Measurements from ENCODE around the gene VSNL1. TPM values are rescaled to one million over a fixed set of nuclear protein-coding genes. Genes with fewer than 3 reads are reported as not detected.
"Not testable (repeated sequence)": the region's sequence is repeated elsewhere in the genome, so short reads cannot be mapped to it uniquely, and the experiment has no call there.

VSNL1 gene
- total RNA-seq, 1 donor from 2014 or later = 19.6 TPM

DNA sequence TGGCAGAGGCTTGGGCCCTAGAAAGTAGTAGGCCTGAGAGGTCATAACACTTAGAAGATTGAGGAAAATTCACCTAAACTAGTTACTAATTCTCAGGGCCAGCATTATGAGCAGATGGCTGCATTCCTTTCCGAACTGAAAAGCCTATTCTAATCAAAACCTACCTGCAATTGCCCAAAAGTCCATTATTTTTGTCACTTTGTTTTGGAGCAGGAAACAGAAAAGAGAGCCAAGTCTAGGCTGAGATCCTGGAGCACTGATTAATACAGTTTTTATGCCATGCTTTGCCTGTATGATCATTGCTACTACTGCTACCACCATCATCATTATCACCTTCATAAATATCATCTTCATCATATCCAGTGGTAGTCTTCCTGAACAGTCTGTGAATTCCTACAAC, 14.7 kb downstream of the VSNL1 start:
- H3K27me3 Mint-ChIP-seq (ENCODE audit: unreplicated experiment) = no peaks in the 10 kb centered on the region
- no peak for DNase-seq (ENCODE audit: low spot score)
- no peaks in the 10 kb centered on the region for H3K36me3 Mint-ChIP-seq (ENCODE audit: low read depth, unreplicated experiment)
- H3K4me1 Mint-ChIP-seq (ENCODE audit: unreplicated experiment) = peaks cover 13% of the 10 kb centered on the region
- TF ChIP-seq, protein P1, sequence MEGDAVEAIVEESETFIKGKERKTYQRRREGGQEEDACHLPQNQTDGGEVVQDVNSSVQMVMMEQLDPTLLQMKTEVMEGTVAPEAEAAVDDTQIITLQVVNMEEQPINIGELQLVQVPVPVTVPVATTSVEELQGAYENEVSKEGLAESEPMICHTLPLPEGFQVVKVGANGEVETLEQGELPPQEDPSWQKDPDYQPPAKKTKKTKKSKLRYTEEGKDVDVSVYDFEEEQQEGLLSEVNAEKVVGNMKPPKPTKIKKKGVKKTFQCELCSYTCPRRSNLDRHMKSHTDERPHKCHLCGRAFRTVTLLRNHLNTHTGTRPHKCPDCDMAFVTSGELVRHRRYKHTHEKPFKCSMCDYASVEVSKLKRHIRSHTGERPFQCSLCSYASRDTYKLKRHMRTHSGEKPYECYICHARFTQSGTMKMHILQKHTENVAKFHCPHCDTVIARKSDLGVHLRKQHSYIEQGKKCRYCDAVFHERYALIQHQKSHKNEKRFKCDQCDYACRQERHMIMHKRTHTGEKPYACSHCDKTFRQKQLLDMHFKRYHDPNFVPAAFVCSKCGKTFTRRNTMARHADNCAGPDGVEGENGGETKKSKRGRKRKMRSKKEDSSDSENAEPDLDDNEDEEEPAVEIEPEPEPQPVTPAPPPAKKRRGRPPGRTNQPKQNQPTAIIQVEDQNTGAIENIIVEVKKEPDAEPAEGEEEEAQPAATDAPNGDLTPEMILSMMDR (IDR thresholded peaks at IDR 0.05; ENCODE audit: unreplicated experiment) = no peak
- H3K9me3 Mint-ChIP-seq (ENCODE audit: unreplicated experiment) = no peaks in the 10 kb centered on the region
- no peak overlapping the region for H3K4me3 Mint-ChIP-seq (ENCODE audit: unreplicated experiment)
- no peak overlapping the region for H3K27ac Mint-ChIP-seq (ENCODE audit: unreplicated experiment)

DNA sequence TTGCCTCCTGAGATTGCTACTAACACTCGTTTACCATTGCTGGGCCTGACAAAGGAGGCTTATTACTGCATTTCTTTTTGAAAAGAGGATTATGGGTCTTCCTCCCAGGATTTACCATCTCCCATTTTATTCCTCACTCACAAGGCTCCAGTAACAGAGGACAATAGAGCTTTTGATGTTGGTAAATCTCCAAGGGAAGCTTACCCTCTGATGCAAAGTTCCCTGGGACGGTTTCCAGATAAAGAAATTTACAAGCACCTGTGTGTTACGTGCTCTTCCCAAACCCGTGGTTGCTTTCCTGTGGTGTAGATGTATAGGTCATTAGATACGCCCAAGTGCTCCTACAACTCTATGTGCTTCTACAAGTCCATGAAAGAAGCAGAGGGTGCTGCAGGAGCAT, 17.1 kb downstream of the VSNL1 start:
- no peaks in the 10 kb centered on the region for H3K27me3 Mint-ChIP-seq (ENCODE audit: unreplicated experiment)
- H3K27ac Mint-ChIP-seq (ENCODE audit: unreplicated experiment) = no peak overlapping the region
- no peaks in the 10 kb centered on the region for H3K36me3 Mint-ChIP-seq (ENCODE audit: low read depth, unreplicated experiment)
- DNase-seq (ENCODE audit: low spot score) = no peak
- peaks cover 10% of the 10 kb centered on the region for H3K4me1 Mint-ChIP-seq (ENCODE audit: unreplicated experiment)
- H3K4me3 Mint-ChIP-seq (ENCODE audit: unreplicated experiment) = no peak overlapping the region
- no peaks in the 10 kb centered on the region for H3K9me3 Mint-ChIP-seq (ENCODE audit: unreplicated experiment)
- TF ChIP-seq, protein P1 (IDR thresholded peaks at IDR 0.05; ENCODE audit: unreplicated experiment) = no peak

DNA sequence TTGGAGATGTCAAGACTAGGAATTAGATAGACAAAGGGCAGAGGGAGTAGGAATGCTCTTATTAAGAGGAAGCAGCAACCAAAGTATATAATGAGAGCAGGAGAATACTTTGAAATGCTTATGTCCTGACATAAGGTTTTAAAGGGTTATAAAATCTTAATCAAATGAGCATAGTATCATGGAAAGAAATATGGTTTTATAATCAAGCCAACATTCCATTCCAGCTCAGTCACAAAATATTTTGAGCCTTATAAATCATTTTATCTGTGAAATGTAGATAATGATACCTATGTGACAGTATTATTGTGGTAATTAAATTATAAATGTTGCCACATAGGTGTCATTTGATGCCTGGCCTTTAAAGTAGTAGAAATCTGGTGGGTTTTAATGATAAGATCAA, 17.6 kb downstream of the VSNL1 start:
- no peak overlapping the region for H3K4me3 Mint-ChIP-seq (ENCODE audit: unreplicated experiment)
- H3K4me1 Mint-ChIP-seq (ENCODE audit: unreplicated experiment) = peaks cover 10% of the 10 kb centered on the region
- no peaks in the 10 kb centered on the region for H3K27me3 Mint-ChIP-seq (ENCODE audit: unreplicated experiment)
- no peaks in the 10 kb centered on the region for H3K36me3 Mint-ChIP-seq (ENCODE audit: low read depth, unreplicated experiment)
- no peak for DNase-seq (ENCODE audit: low spot score)
- TF ChIP-seq, protein P1 (IDR thresholded peaks at IDR 0.05; ENCODE audit: unreplicated experiment) = no peak
- H3K9me3 Mint-ChIP-seq (ENCODE audit: unreplicated experiment) = no peaks in the 10 kb centered on the region
- H3K27ac Mint-ChIP-seq (ENCODE audit: unreplicated experiment) = no peak overlapping the region

DNA sequence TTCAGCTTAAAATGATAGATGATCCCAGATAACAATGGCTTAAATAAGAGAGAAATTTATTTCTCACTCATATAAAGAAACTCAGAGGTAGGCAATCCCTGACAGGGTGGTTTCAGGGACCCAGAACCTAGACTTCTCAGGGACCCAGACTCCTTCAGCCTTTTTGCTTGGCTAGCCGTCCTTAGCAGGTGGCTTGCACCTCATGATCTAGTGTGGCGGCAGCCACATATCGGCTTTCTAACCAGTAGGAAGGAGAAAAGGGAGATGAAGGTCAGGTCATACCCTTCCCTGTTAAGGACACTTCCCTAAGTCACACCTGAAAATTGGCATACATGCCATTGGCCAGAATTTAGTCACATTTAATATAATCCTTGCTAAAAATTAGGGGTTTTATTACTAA, 18.4 kb downstream of the VSNL1 start:
- H3K27me3 Mint-ChIP-seq (ENCODE audit: unreplicated experiment) = no peaks in the 10 kb centered on the region
- no peak for DNase-seq (ENCODE audit: low spot score)
- peaks cover 10% of the 10 kb centered on the region for H3K4me1 Mint-ChIP-seq (ENCODE audit: unreplicated experiment)
- no peaks in the 10 kb centered on the region for H3K9me3 Mint-ChIP-seq (ENCODE audit: unreplicated experiment)
- no peak overlapping the region for H3K4me3 Mint-ChIP-seq (ENCODE audit: unreplicated experiment)
- H3K36me3 Mint-ChIP-seq (ENCODE audit: low read depth, unreplicated experiment) = no peaks in the 10 kb centered on the region
- no peak overlapping the region for H3K27ac Mint-ChIP-seq (ENCODE audit: unreplicated experiment)
- TF ChIP-seq, protein P1 (IDR thresholded peaks at IDR 0.05; ENCODE audit: unreplicated experiment) = no peak

DNA sequence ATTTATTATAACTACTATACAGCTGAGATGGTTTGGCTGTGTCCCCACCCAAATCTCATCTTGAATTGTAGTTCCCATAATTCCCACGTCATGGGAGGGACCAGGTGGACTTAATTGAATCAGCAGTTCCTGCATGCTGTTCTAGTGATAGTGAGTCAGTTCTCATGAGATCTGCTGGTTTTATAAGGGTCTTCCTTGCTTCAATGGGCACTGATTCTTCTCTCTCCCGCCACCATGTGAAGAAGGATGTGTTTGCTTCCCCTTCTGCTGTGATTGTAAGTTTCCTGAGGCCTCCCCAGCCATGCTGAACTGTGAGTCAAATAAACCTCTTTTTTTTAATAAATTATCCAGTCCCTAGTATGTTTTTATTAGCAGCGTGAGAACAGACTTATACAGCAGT, 25.2 kb downstream of the VSNL1 start:
- H3K36me3 Mint-ChIP-seq (ENCODE audit: low read depth, unreplicated experiment); H3K4me3 Mint-ChIP-seq (ENCODE audit: unreplicated experiment); DNase-seq (ENCODE audit: low spot score); H3K9me3 Mint-ChIP-seq (ENCODE audit: unreplicated experiment); H3K4me1 Mint-ChIP-seq (ENCODE audit: unreplicated experiment); H3K27me3 Mint-ChIP-seq (ENCODE audit: unreplicated experiment); H3K27ac Mint-ChIP-seq (ENCODE audit: unreplicated experiment): not testable (repeated sequence)

DNA sequence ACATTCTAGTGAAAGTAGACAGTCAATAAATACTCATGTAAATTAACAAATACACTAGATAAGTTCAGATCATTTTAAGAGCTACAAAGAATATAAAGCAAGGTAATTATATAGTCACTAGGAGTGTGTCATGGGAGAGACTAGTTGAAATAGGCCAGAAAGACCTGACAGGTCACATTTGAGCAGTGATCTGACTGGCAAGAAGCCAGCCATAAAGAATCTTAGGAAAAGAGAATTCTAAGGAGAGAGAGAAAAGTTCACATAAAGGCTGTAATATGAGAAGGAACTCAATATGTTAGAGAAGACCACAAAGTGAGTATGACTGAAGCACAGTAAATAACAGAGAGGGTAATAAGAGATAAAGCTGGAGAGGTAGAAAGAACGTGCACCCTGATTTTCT, 31.2 kb downstream of the VSNL1 start:
- TF ChIP-seq, protein P1 (IDR thresholded peaks at IDR 0.05; ENCODE audit: unreplicated experiment) = no peak
- peaks cover 2% of the 10 kb centered on the region for H3K27me3 Mint-ChIP-seq (ENCODE audit: unreplicated experiment)
- no peak for DNase-seq (ENCODE audit: low spot score)
- no peak overlapping the region for H3K27ac Mint-ChIP-seq (ENCODE audit: unreplicated experiment)
- H3K36me3 Mint-ChIP-seq (ENCODE audit: low read depth, unreplicated experiment) = no peaks in the 10 kb centered on the region
- no peaks in the 10 kb centered on the region for H3K9me3 Mint-ChIP-seq (ENCODE audit: unreplicated experiment)
- H3K4me3 Mint-ChIP-seq (ENCODE audit: unreplicated experiment) = no peak overlapping the region
- H3K4me1 Mint-ChIP-seq (ENCODE audit: unreplicated experiment) = no peaks in the 10 kb centered on the region
